NOMO-1 treated with DMSO at 0.1 percent for 48 hours (cell line): Measurements from ENCODE around the gene GIPR.
A peak's percentile ranks its signal among the peaks of the same experiment; 100 is the strongest.
"Not testable (repeated sequence)": the region's sequence is repeated elsewhere in the genome, so short reads cannot be mapped to it uniquely, and the experiment has no call there.

Experiments used
- DNase-seq: peaks from one replicate; lab custom pipeline; 2025; ENCODE audit not compliant: unreplicated experiment; lab: John Stamatoyannopoulos, UW

The GIPR gene

GRCh38 chr19:45687599-45687998 lies 19.6 kb downstream of the GIPR start:
- no peak for DNase-seq

GRCh38 chr19:45691516-45692186 lies 23.6 kb downstream of the GIPR start, which contains the start of gene SNRPD2:
Gene SNRPD2 (minus strand): TSS chr19:45691953. CDS start chr19:45691888, 65 bp downstream.
- peak; percentile 94 for DNase-seq

- DNase-seq = peak; percentile 100
Measured at GRCh38 chr19:45692187-45693105, 24.4 kb downstream of the GIPR start, which contains the start of gene QPCTL. Gene QPCTL (plus strand): TSS chr19:45692666. CDS start chr19:45692704, 38 bp downstream.

- DNase-seq = peak; percentile 44
Measured at GRCh38 chr19:45693106-45693788, 25.2 kb downstream of the GIPR start.

GRCh38 chr19:45701676-45702075 lies 33.7 kb downstream of the GIPR start:
- DNase-seq = no peak

GRCh38 chr19:45705115-45705514 lies 37.1 kb downstream of the GIPR start:
- DNase-seq = no peak

- no peak for DNase-seq
Measured at GRCh38 chr19:45705710-45706415, 37.8 kb downstream of the GIPR start.

GRCh38 chr19:45710356-45711130 lies 42.5 kb downstream of the GIPR start:
- DNase-seq = no peak

GRCh38 chr19:45711851-45712698 lies 44.1 kb downstream of the GIPR start:
- no peak for DNase-seq

- no peak for DNase-seq
Measured at GRCh38 chr19:45712699-45713067, 44.7 kb downstream of the GIPR start.

- DNase-seq = no peak
Measured at GRCh38 chr19:45713141-45713540, 45.1 kb downstream of the GIPR start.

GRCh38 chr19:45715139-45715538 lies 47.1 kb downstream of the GIPR start:
- no peak for DNase-seq

GRCh38 chr19:45716359-45717130 lies 48.5 kb downstream of the GIPR start:
- DNase-seq = peak; percentile 11

GRCh38 chr19:45717131-45717982 lies 49.3 kb downstream of the GIPR start:
- DNase-seq = peak; percentile 100

GRCh38 chr19:45717983-45718650 lies 50.1 kb downstream of the GIPR start:
- DNase-seq = no peak

GRCh38 chr19:45720065-45720464 lies 52.0 kb downstream of the GIPR start:
- not testable (repeated sequence) for DNase-seq

GRCh38 chr19:45728683-45729082 lies 60.7 kb downstream of the GIPR start:
- not testable (repeated sequence) for DNase-seq
